H9 (cell line): Measurements from ENCODE around the gene SP140. TPM values are rescaled to one million over a fixed set of nuclear protein-coding genes. Genes with fewer than 3 reads are reported as not detected.

Source experiments
- DNase-seq: peaks from one replicate; pipeline ENCODE4 v3.0.0-alpha.2; 2017
- H2AFZ ChIP-seq: one replicate; pipeline ENCODE4 v1.6.1; 2013; ENCODE audit warnings: mild to moderate bottlenecking, low read length, control low read depth, moderate library complexity
- H2AK5ac ChIP-seq: 2 replicates; pipeline ENCODE4 v1.6.1; 2013; ENCODE audit warnings: low read length, control low read depth, mixed read lengths; ENCODE audit not compliant: insufficient read length
- H2BK120ac ChIP-seq: one replicate; pipeline ENCODE4 v1.6.1; 2013; ENCODE audit warnings: low read depth, mild to moderate bottlenecking, low read length, control low read depth, inconsistent platforms; ENCODE audit not compliant: poor library complexity, severe bottlenecking
- H2BK12ac ChIP-seq: 2 replicates; pipeline ENCODE4 v1.6.1; 2013; ENCODE audit warnings: low read length, control low read depth, mixed read lengths, low read depth; ENCODE audit not compliant: insufficient read length
- H2BK15ac ChIP-seq: 2 replicates; pipeline ENCODE4 v1.6.1; 2013; ENCODE audit warnings: low read depth, low read length, control low read depth
- H2BK20ac ChIP-seq: one replicate; pipeline ENCODE4 v1.6.1; 2013; ENCODE audit warnings: low read depth, mild to moderate bottlenecking, low read length, control low read depth, inconsistent platforms; ENCODE audit not compliant: poor library complexity, severe bottlenecking
- H2BK5ac ChIP-seq: 2 replicates; pipeline ENCODE4 v1.6.1; 2013; ENCODE audit warnings: low read length, control low read depth, mixed read lengths; ENCODE audit not compliant: insufficient read length
- H3K14ac ChIP-seq: 2 replicates; pipeline ENCODE4 v1.6.1; 2013; ENCODE audit warnings: low read length, control low read depth; ENCODE audit not compliant: insufficient read depth
- H3K18ac ChIP-seq: 2 replicates; pipeline ENCODE4 v1.6.1; 2013; ENCODE audit warnings: low read depth, mild to moderate bottlenecking, mixed read lengths, low read length, control low read depth; ENCODE audit not compliant: insufficient read length
- H3K23ac ChIP-seq: 2 replicates; pipeline ENCODE4 v1.6.1; 2013; ENCODE audit warnings: low read length, control low read depth, mixed read lengths, low read depth; ENCODE audit not compliant: insufficient read length
- H3K23me2 ChIP-seq: 2 replicates; pipeline ENCODE4 v1.6.1; 2013; ENCODE audit warnings: low read depth, mild to moderate bottlenecking, mixed read lengths, low read length, control low read depth; ENCODE audit not compliant: insufficient read length, poor library complexity, severe bottlenecking
- H3K27ac ChIP-seq: 2 replicates; pipeline ENCODE4 v1.5.1; 2013; ENCODE audit warnings: low read length, control low read depth, mixed read lengths, low read depth; ENCODE audit not compliant: insufficient read length
- H3K27me3 ChIP-seq: 2 replicates; pipeline ENCODE4 v1.6.1; 2013; ENCODE audit warnings: low read length, control low read depth, inconsistent platforms; ENCODE audit not compliant: insufficient read depth
- H3K4ac ChIP-seq: 2 replicates; pipeline ENCODE4 v1.6.1; 2013; ENCODE audit warnings: low read depth, mild to moderate bottlenecking, control low read depth, inconsistent platforms, low read length, moderate library complexity
- H3K4me1 ChIP-seq: 2 replicates; pipeline ENCODE4 v1.6.1; 2013; ENCODE audit warnings: low read length, control low read depth, inconsistent platforms; ENCODE audit not compliant: insufficient read depth
- H3K4me2 ChIP-seq: 2 replicates; pipeline ENCODE4 v1.6.1; 2013; ENCODE audit warnings: low read length, control low read depth, mixed read lengths; ENCODE audit not compliant: insufficient read length, insufficient read depth
- H3K56ac ChIP-seq: 2 replicates; pipeline ENCODE4 v1.6.1; 2013; ENCODE audit warnings: low read depth, mild to moderate bottlenecking, mixed read lengths, low read length, control low read depth; ENCODE audit not compliant: insufficient read length
- H3K79me1 ChIP-seq: 2 replicates; pipeline ENCODE4 v1.6.1; 2013; ENCODE audit warnings: low read depth, mild to moderate bottlenecking, moderate library complexity, low read length, control low read depth, inconsistent platforms; ENCODE audit not compliant: insufficient read depth, poor library complexity, severe bottlenecking
- H3K79me2 ChIP-seq: 2 replicates; pipeline ENCODE4 v1.6.1; 2013; ENCODE audit warnings: low read length, control low read depth, inconsistent platforms; ENCODE audit not compliant: insufficient read depth
- H3K9ac ChIP-seq: 2 replicates; pipeline ENCODE4 v1.6.1; 2013; ENCODE audit warnings: low read length, control low read depth, mixed read lengths; ENCODE audit not compliant: insufficient read length; ENCODE audit errors: extremely low read depth
- H3K9me3 ChIP-seq: one replicate; pipeline ENCODE4 v1.6.1; 2013; ENCODE audit warnings: low read depth, low read length, inconsistent platforms; ENCODE audit not compliant: control insufficient read depth
- H3T11ph ChIP-seq: one replicate; pipeline ENCODE4 v1.6.1; 2013; ENCODE audit warnings: mild to moderate bottlenecking, low read length, control low read depth, inconsistent platforms
- H4K20me1 ChIP-seq: one replicate; pipeline ENCODE4 v1.6.1; 2013; ENCODE audit not compliant: control insufficient read depth, insufficient read length, insufficient read depth
- H4K5ac ChIP-seq: 2 replicates; pipeline ENCODE4 v1.6.1; 2013; ENCODE audit warnings: low read depth, mild to moderate bottlenecking, mixed read lengths, low read length, control low read depth; ENCODE audit not compliant: insufficient read length
- H4K8ac ChIP-seq: replicated peaks from 2 replicates; pipeline ENCODE4 v1.6.1; 2013; ENCODE audit warnings: low read length, control low read depth, mixed read lengths, low read depth; ENCODE audit not compliant: insufficient read length
- H4K91ac ChIP-seq: 2 replicates; pipeline ENCODE4 v1.6.1; 2013; ENCODE audit warnings: low read depth, mild to moderate bottlenecking, moderate library complexity, mixed read lengths, low read length, control low read depth; ENCODE audit not compliant: insufficient read length
- H3K27ac Mint-ChIP-seq, 3 experiments: 2 replicates in 2 of 3; 3 replicates in 1 of 3; pipeline ENCODE4 v1.8.0; 2020 to 2021; ENCODE audit warnings: mixed read lengths in 3 of 3, mild to moderate bottlenecking in 1 of 3, moderate library complexity in 1 of 3
- H3K27me3 Mint-ChIP-seq: 2 replicates; pipeline ENCODE4 v1.8.0; 2021; ENCODE audit warnings: low read depth, mild to moderate bottlenecking, moderate library complexity, mixed read lengths
- H3K36me3 Mint-ChIP-seq, 3 experiments: 2 replicates in 2 of 3; 3 replicates in 1 of 3; pipeline ENCODE4 v1.8.0; 2020 to 2021; ENCODE audit warnings: low read depth in 3 of 3, mixed read lengths in 3 of 3; ENCODE audit not compliant: insufficient read depth in 1 of 3
- H3K4me1 Mint-ChIP-seq, 2 experiments: 2 replicates each; pipeline ENCODE4 v1.8.0; 2020; ENCODE audit warnings: mixed read lengths in 2 of 2
- H3K4me3 Mint-ChIP-seq, 2 experiments: 2 replicates in 1 of 2; 3 replicates in 1 of 2; pipeline ENCODE4 v1.8.0; 2020 to 2021; ENCODE audit warnings: mild to moderate bottlenecking in 2 of 2, mixed read lengths in 2 of 2, moderate library complexity in 1 of 2
- H3K9me3 Mint-ChIP-seq, 2 experiments: 2 replicates in 1 of 2; 3 replicates in 1 of 2; pipeline ENCODE4 v1.8.0; 2020; ENCODE audit warnings: mild to moderate bottlenecking in 2 of 2, mixed read lengths in 2 of 2, moderate library complexity in 1 of 2
- CTCF ChIP-seq: fragments of 200-600 bp; sonication (generic); conservative IDR thresholded peaks from 3 replicates; pipeline ENCODE4 v1.8.0; 2021; ENCODE audit warnings: antibody characterized with exemption, mild to moderate bottlenecking
- WGBS: extraction: QIAGEN DNeasy Blood & Tissue Kit; methylation state at CpG from one replicate; pipeline ENCODE4 v1.1.7; 2013; ENCODE audit warnings: missing lambda C conversion rate, low lambda C conversion rate, mixed read lengths; ENCODE audit not compliant: insufficient read length; ENCODE audit errors: extremely low coverage; 5-methylcytosine and 5-hydroxymethylcytosine counted together
- total RNA-seq: library from RNA; stranded (reverse); gene quantifications from 2 replicates; pipeline ENCODE4 v1.2.1, GENCODE V29; 2021

The SP140 gene
- total RNA-seq, 1 experiment from 2014 or later: 0.31 TPM

DNA sequence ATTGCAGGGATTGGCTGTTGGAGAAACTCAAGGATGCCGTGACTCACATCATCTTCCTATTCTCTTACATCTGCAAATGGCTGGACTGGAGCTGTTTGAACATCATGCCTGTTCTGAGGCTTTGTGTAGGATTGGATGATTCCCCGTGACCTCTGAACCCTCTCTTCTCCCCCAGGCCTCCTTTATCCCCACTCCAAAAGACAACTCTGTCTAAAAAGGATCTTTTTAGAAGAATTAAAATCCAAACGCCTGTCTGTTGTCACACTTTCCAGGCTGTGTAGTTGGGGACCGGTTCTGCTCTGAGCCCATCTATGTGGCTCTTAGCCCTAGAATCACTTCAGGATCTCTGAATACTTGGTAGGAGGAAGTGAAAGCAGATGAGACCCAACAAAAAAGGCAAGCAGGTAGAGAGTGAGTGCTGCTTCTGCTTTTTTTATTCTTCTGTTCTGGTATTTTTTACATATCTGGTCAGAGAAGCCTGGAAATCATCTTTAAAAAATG is 565 bp downstream of the SP140 start:
- Histone ChIP-seq H3K4ac (no peak overlapping the region), H2AK5ac (no peak overlapping the region), H3K14ac (no peak overlapping the region), H3K4me1 (peaks cover 3% of the 10 kb centered on the region; the same call in 1 of the 2 replicates), H3K79me1 (no peaks in the 10 kb centered on the region), H2BK12ac (no peak overlapping the region), H2BK20ac (no peak overlapping the region), H3K56ac (no peak overlapping the region), H3K9me3 (no peaks in the 10 kb centered on the region), H4K20me1 (no peaks in the 10 kb centered on the region), H3K27ac (no peak overlapping the region), H3T11ph (no peak overlapping the region), H4K91ac (no peak overlapping the region), H3K23ac (no peak overlapping the region), H4K8ac (no peak overlapping the region), H3K9ac (no peak overlapping the region), H2BK120ac (no peak overlapping the region), H3K79me2 (no peaks in the 10 kb centered on the region), H4K5ac (no peak overlapping the region), H2BK5ac (no peak overlapping the region), H3K23me2 (no peaks in the 10 kb centered on the region), H3K18ac (no peak overlapping the region), H3K27me3 (no peaks in the 10 kb centered on the region), H2AFZ (no peak overlapping the region), H3K4me2 (no peak overlapping the region), H2BK15ac (no peak overlapping the region)
- Mint-ChIP-seq H3K36me3 (peaks cover 8 to 14% (median 13%) of the 10 kb centered on the region in 3 experiments; a peak in 6 of 7 replicates), H3K4me3 (no peak overlapping the region), H3K4me1 (peaks cover 0 to 7% of the 10 kb centered on the region in 2 experiments; a peak in 2 of 4 replicates), H3K9me3 (peaks cover 10 to 13% of the 10 kb centered on the region in 2 experiments; a peak in 4 of 5 replicates), H3K27ac (peak overlapping the region in 1 of 3 experiments; percentile 65; a peak in 1 of 7 replicates), H3K27me3 (no peaks in the 10 kb centered on the region)
- no peak for DNase-seq
- TF ChIP-seq CTCF: no peak
- no CpG with 5 or more reads among the region's 4 CpGs for WGBS
